Measurements from ENCODE around the gene ZNF611. TPM values are rescaled to one million over a fixed set of nuclear protein-coding genes. Genes with fewer than 3 reads are reported as not detected.
"Not testable (repeated sequence)": the region's sequence is repeated elsewhere in the genome, so short reads cannot be mapped to it uniquely, and the experiment has no call there.

Gene ZNF611
- total RNA-seq, 1 donor from 2014 or later, result 21.1 TPM

DNA sequence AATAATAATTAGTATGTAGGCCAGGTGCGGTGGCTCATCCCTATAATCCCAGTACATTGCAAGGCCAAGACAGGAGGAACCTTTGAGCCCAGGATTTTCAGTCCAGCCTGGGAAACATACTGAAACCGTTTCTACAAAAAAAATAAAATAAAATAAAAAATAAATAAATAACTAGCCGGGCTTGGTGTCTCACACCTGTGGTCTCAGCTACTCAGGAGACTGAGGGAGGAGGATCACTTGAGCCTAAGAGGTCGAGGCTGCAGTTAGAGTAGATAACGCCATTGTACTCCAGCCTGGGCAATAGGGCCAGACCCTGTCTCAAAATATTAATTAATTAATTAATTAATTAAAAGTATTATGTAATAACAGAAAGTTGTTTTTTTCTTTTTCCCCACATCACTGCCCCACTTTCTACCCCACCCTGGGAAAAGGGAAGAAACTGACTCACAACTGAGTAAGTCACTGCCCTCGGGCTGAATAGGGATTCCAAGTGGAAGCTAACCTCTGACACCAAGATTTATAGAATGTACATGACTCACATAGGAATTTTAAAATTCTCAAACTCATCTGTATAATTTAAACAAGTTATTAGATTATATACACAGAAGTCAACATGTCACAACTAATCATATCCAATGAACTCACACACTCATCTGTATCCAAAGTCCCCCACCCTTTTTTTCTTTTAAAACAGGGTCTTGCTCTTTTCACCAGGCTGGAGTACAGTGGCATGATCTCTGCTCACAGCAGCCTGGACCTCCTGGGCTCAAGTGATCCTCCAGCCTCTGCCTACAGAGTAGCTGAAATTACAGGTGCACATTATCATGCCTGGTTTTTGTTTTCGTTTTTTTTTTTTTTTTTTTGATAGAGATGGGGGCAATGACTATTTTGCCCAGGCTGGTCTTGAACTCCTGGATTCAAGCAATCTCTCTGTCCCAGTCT lies 12.5 kb downstream of the ZNF611 start:
- DNase-seq (ENCODE audit: low read depth), result peak; percentile 61
- peaks cover 32% of the 10 kb centered on the region for H3K36me3 Mint-ChIP-seq (ENCODE audit: low read depth, unreplicated experiment)
- FAIRE-seq, result no peak

DNA sequence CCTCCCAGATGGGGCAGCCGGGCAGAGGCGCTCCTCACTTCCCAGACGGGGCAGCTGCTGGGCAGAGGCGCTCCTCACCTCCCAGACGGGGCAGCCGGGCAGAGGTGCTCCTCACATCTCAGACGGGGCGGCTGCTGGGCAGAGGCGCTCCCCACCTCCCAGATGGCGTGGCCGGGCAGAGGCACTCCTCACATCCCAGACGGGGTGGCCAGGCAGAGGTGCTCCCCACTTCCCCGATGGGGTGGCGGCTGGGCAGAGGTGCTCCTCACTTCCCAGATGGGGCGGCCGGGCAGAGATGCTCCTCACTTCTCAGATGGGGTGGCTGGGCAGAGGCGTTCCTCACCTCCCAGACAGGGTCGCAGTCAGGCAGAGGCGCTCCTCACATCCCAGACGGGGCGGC lies 14.3 kb downstream of the ZNF611 start:
- not testable (repeated sequence) for H3K9me3 Mint-ChIP-seq (ENCODE audit: unreplicated experiment); H3K9me3 ChIP-seq (ENCODE audit: insufficient read depth, low read depth, low read length); H3K9ac ChIP-seq (ENCODE audit: low read length); H3K27me3 ChIP-seq (ENCODE audit: insufficient read depth, low read length); H3K4me3 Mint-ChIP-seq (ENCODE audit: unreplicated experiment); H2AFZ ChIP-seq (ENCODE audit: low read depth, low read length); FAIRE-seq; H3K27me3 Mint-ChIP-seq (ENCODE audit: low read depth, unreplicated experiment); H3K79me2 ChIP-seq (ENCODE audit: insufficient read depth, low read length); H4K20me1 ChIP-seq (ENCODE audit: insufficient read depth, low read length); H3K27ac Mint-ChIP-seq (ENCODE audit: unreplicated experiment); H3K4me3 ChIP-seq (ENCODE audit: insufficient read depth, low read depth, low read length); H3K27ac ChIP-seq (ENCODE audit: low read depth, low read length); H3K4me1 ChIP-seq (ENCODE audit: insufficient read depth, low read length); H3K4me2 ChIP-seq (ENCODE audit: low read length); H3K36me3 ChIP-seq (ENCODE audit: insufficient read depth, low read length); DNase-seq (ENCODE audit: low read depth)
- H3K36me3 Mint-ChIP-seq (ENCODE audit: low read depth, unreplicated experiment), result peaks cover 34% of the 10 kb centered on the region
- peaks cover 21% of the 10 kb centered on the region for H3K4me1 Mint-ChIP-seq (ENCODE audit: low read depth, unreplicated experiment)

More for the DNA sequence above, 12.5 kb downstream of the ZNF611 start:
- H2AFZ ChIP-seq (ENCODE audit: low read depth, low read length), result no peak overlapping the region
- no peaks in the 10 kb centered on the region for H3K9me3 ChIP-seq (ENCODE audit: insufficient read depth, low read depth, low read length)
- TF ChIP-seq, protein P1, sequence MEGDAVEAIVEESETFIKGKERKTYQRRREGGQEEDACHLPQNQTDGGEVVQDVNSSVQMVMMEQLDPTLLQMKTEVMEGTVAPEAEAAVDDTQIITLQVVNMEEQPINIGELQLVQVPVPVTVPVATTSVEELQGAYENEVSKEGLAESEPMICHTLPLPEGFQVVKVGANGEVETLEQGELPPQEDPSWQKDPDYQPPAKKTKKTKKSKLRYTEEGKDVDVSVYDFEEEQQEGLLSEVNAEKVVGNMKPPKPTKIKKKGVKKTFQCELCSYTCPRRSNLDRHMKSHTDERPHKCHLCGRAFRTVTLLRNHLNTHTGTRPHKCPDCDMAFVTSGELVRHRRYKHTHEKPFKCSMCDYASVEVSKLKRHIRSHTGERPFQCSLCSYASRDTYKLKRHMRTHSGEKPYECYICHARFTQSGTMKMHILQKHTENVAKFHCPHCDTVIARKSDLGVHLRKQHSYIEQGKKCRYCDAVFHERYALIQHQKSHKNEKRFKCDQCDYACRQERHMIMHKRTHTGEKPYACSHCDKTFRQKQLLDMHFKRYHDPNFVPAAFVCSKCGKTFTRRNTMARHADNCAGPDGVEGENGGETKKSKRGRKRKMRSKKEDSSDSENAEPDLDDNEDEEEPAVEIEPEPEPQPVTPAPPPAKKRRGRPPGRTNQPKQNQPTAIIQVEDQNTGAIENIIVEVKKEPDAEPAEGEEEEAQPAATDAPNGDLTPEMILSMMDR (IDR thresholded peaks at IDR 0.05; ENCODE audit: insufficient read depth, low read depth, low read length), result no peak
- TF ChIP-seq EZH2 (IDR thresholded peaks at IDR 0.05; ENCODE audit: insufficient read depth, low read length), result no peak
- no peaks in the 10 kb centered on the region for H3K4me1 ChIP-seq (ENCODE audit: insufficient read depth, low read length)
- Mint-ChIP-seq H3K4me3 (ENCODE audit: unreplicated experiment) (no peak overlapping the region), H3K9me3 (ENCODE audit: unreplicated experiment) (peaks cover 6% of the 10 kb centered on the region), H3K4me1 (ENCODE audit: low read depth, unreplicated experiment) (peaks cover 11% of the 10 kb centered on the region), H3K27me3 (ENCODE audit: low read depth, unreplicated experiment) (no peaks in the 10 kb centered on the region), H3K27ac (ENCODE audit: unreplicated experiment) (peak overlapping the region; percentile 26)
- no peaks in the 10 kb centered on the region for H3K36me3 ChIP-seq (ENCODE audit: insufficient read depth, low read length)
- H3K9ac ChIP-seq (ENCODE audit: low read length), result no peak overlapping the region
- no peaks in the 10 kb centered on the region for H3K79me2 ChIP-seq (ENCODE audit: insufficient read depth, low read length)
- H3K4me3 ChIP-seq (ENCODE audit: insufficient read depth, low read depth, low read length), result no peak overlapping the region
- H3K27ac ChIP-seq (ENCODE audit: low read depth, low read length), result no peak overlapping the region
- no peaks in the 10 kb centered on the region for H3K27me3 ChIP-seq (ENCODE audit: insufficient read depth, low read length)
- no peak overlapping the region for H3K4me2 ChIP-seq (ENCODE audit: low read length)
- no peaks in the 10 kb centered on the region for H4K20me1 ChIP-seq (ENCODE audit: insufficient read depth, low read length)

DNA sequence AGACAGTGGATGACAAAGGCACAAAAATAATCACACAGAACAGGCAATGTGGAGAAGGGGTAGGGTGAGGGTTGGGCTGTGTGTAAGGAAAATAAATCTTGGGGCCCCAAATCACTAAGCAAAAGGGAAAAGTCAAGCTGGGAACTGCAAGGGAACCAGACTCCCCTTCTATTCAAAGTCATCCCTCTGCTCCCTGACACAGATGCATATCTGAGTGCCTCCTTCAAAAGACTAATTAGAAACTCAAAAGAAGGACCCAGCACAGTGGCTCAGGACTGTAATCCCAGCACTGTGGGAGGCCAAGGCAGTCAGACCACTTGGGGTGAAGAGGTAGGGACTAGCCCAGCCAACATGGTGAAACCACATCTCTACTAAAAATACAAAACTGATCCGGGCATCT lies 18.3 kb downstream of the ZNF611 start:
- FAIRE-seq, result no peak

DNA sequence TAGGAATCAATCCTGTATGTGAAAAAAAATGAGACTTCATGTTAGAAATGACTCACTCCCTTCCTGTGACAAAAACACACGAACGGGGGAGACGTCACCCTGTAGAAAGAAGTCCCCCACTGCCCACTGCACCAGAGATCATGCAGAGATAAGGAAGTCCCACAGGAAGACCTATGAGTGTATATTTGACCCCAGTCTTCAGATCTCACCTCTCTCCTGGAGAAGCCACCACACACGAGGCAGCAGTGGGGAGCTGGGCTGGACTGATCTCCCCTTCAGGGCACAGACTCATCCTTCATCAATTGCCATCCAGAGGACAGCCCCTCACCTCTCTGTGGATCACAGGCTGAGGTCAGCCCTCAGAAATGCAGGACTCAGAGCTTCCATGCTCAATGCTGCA lies 18.9 kb downstream of the ZNF611 start:
- peak overlapping the region; percentile 8 for H3K4me2 ChIP-seq (ENCODE audit: low read length)
- not testable (repeated sequence) for H3K4me3 ChIP-seq (ENCODE audit: insufficient read depth, low read depth, low read length); H4K20me1 ChIP-seq (ENCODE audit: insufficient read depth, low read length); FAIRE-seq; H3K27me3 ChIP-seq (ENCODE audit: insufficient read depth, low read length); H2AFZ ChIP-seq (ENCODE audit: low read depth, low read length); H3K4me3 Mint-ChIP-seq (ENCODE audit: unreplicated experiment); H3K4me1 ChIP-seq (ENCODE audit: insufficient read depth, low read length); H3K9me3 ChIP-seq (ENCODE audit: insufficient read depth, low read depth, low read length); H3K36me3 ChIP-seq (ENCODE audit: insufficient read depth, low read length); H3K79me2 ChIP-seq (ENCODE audit: insufficient read depth, low read length); H3K9ac ChIP-seq (ENCODE audit: low read length); H3K27me3 Mint-ChIP-seq (ENCODE audit: low read depth, unreplicated experiment); H3K27ac ChIP-seq (ENCODE audit: low read depth, low read length)
- peak overlapping the region; percentile 50 for H3K27ac Mint-ChIP-seq (ENCODE audit: unreplicated experiment)
- peak; percentile 10 for DNase-seq (ENCODE audit: low read depth)
- peaks cover 15% of the 10 kb centered on the region for H3K4me1 Mint-ChIP-seq (ENCODE audit: low read depth, unreplicated experiment)
- peaks cover 22% of the 10 kb centered on the region for H3K9me3 Mint-ChIP-seq (ENCODE audit: unreplicated experiment)
- H3K36me3 Mint-ChIP-seq (ENCODE audit: low read depth, unreplicated experiment), result peaks cover 54% of the 10 kb centered on the region

More for the DNA sequence above, 18.3 kb downstream of the ZNF611 start:
- Histone ChIP-seq H3K4me2 (ENCODE audit: low read length) (no peak overlapping the region), H3K4me3 (ENCODE audit: insufficient read depth, low read depth, low read length) (no peak overlapping the region), H3K9ac (ENCODE audit: low read length) (no peak overlapping the region), H3K4me1 (ENCODE audit: insufficient read depth, low read length) (no peaks in the 10 kb centered on the region), H3K36me3 (ENCODE audit: insufficient read depth, low read length) (peaks cover 4% of the 10 kb centered on the region), H3K9me3 (ENCODE audit: insufficient read depth, low read depth, low read length) (no peaks in the 10 kb centered on the region), H4K20me1 (ENCODE audit: insufficient read depth, low read length) (no peaks in the 10 kb centered on the region), H3K27me3 (ENCODE audit: insufficient read depth, low read length) (no peaks in the 10 kb centered on the region), H3K27ac (ENCODE audit: low read depth, low read length) (no peak overlapping the region), H2AFZ (ENCODE audit: low read depth, low read length) (no peak overlapping the region), H3K79me2 (ENCODE audit: insufficient read depth, low read length) (no peaks in the 10 kb centered on the region)
- no peak for DNase-seq (ENCODE audit: low read depth)
- TF ChIP-seq EZH2 (IDR thresholded peaks at IDR 0.05; ENCODE audit: insufficient read depth, low read length), result no peak
- TF ChIP-seq, protein P1 (IDR thresholded peaks at IDR 0.05; ENCODE audit: insufficient read depth, low read depth, low read length), result no peak
- peaks cover 15% of the 10 kb centered on the region for H3K4me1 Mint-ChIP-seq (ENCODE audit: low read depth, unreplicated experiment)
- no peak overlapping the region for H3K4me3 Mint-ChIP-seq (ENCODE audit: unreplicated experiment)
- no peaks in the 10 kb centered on the region for H3K27me3 Mint-ChIP-seq (ENCODE audit: low read depth, unreplicated experiment)
- H3K9me3 Mint-ChIP-seq (ENCODE audit: unreplicated experiment), result peaks cover 16% of the 10 kb centered on the region
- peaks cover 53% of the 10 kb centered on the region for H3K36me3 Mint-ChIP-seq (ENCODE audit: low read depth, unreplicated experiment)
- no peak overlapping the region for H3K27ac Mint-ChIP-seq (ENCODE audit: unreplicated experiment)
